NCI-H187 (cell line): ENCODE data around the gene ATP13A3.

ENCODE experiments used
- DNase-seq, 2 experiments: peaks; one replicate each; lab custom pipeline; 2025; lab: John Stamatoyannopoulos, UW

ATP13A3 gene

DNA sequence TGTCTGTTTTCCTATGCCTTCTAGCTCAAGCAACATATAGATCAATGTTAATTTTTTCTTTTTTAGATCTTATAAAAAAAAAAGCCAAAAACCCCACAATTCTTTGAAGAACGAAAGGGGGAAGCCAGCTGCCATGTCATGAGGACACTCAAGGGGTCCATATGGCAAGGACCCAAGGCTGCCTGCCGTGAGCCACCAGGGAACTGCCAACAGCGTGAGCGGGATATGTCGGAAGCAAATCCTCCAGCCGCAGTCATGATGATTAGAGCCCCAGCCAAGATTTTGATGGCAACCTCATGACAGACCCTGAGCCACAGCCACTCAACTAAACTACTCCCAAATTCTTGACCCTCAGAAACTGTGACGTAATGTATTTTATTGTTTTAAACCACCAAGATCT is 94.2 kb downstream of the ATP13A3 start:
- DNase-seq = no peak

DNA sequence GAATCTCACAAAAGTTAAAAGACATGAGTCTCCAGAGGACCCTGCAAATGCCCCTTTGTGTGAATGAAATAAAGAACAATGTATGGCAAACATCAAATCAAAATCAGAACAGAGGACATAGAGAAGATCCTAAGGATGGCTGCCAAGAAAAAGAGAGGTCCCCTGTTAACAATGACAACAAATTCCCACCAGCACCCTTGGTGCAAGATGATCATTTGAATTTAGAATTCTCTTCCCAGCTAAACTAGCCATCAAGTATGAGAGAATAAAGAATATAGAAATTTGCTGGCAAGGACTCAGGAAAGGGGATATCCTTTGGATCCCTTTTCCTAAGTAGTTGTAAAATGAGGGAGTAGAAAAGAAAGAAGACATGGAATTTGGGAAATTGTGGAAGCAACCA is 96.0 kb downstream of the ATP13A3 start:
- DNase-seq = no peak

DNA sequence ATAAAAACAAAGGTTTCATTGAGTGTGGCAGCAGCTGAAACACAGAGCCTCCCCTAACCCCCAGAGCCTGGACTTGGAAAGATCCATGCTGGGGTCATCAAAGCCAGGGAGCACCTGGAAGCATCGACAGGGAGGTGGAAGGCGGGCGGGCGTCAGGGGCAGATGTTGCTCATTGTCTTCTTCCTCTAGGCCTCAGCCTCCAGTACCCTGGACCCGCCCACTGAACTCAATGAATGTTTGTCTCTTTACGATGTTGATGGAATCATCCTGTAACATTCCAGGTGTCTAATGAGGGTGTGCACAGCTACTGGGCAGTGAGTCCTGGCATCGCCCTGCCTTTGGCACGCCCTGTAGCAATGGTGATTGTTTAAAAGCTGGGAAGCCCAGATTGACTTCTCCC is 97.5 kb downstream of the ATP13A3 start:
- no peak for DNase-seq

DNA sequence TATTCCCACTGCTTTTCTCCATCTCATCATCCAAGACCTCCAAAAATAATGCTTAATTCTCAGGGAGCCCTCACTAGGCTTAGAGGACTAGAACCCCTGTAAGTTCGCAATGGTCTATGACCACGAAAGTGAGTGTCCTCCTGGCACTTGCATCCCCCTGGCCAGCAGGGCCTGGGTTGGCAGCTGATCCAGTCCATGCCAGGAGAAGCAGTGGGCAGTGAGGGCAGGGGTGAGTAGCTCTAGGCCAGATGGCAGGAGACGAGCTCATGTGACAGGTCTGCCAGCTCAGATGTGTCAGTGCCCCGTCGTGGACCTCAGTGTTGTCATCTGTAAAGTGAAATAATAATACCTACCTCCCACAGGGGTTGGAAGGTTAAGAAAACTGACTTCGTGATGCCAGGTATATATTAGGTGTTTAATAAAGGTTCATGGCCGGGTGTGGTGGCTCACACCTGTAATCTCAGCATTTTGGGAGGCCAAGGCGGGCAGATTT is 98.8 kb downstream of the ATP13A3 start:
- no peak for DNase-seq

DNA sequence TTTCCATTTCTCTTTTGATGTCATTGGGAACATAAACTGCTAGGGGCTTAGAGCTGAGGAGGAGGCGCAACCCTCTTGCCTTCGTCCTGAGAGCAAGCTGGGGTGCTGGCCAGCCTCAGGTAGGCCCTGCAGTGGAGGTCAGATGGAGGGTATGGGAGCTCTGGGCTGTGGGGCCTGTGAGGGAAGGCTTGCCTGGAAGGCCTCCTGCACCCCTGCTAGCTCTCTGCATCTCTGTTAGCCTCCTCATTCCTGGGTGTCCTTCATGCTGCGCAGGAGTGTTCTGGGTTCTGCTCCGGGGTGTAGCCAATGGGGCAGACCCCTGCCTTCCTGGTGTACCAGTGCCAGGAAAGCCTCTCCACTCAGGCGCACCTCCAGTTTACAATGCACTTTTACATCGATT is 99.5 kb downstream of the ATP13A3 start:
- DNase-seq = no peak

DNA sequence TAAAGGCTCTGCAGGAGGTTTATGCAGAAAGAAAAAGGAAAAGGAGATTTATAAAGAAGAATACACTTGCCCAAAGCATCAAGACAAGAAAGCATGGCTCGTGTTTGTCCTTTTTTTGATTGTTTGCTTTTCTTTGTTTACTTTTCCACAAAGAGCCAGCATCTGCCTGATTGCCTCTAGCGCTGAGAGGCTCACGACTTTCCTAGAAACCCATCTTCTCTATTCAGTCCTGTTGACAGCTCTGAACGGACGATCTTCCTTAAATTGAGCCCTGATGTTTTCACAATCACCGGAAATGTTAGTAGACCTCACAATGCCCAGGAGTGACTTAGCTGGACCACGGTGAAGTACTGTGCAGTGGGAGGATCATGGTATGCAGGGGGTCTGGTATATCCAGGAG is 100.2 kb downstream of the ATP13A3 start:
- no peak for DNase-seq

DNA sequence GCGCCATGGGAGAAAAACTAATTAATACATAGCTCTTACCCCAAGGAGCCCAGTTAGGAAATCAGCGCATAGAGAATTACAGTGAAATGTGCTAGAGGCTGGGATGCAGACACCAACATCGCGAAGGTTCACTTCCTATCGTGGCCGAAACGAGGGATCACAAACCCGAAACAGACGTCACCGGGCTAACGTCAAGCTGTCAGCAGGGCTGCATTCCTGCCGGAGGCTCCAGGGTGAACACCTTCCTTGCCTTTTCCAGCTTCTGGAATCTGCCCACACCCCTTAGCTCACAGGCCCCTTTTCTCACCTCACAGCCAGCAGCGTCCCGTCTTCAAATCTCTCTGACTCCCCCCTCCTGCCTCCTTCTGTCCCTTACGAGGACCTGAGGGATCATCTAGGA is 100.7 kb downstream of the ATP13A3 start:
- no peak for DNase-seq

DNA sequence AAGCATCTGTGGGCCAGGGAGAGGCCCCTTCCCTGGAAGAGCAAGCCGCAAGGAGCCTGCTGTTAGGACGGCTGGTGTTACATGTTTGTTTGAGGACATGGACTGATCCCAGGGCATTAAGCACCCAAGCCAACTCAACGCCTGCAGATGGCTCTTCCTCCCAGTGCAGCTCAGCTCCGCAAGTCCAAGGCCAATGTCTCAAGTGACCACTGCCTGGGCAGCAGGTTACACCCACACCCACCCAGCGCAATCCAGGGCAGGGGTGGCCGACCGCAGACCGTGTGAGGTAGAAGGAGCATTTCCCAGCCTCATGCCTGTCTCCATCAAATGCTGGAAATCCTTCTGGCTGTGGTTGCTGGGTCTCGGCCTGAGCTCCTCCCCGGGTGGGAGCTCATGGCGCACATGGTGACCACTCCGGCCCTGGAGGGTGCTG is 102.2 kb downstream of the ATP13A3 start:
- DNase-seq = no peak

DNA sequence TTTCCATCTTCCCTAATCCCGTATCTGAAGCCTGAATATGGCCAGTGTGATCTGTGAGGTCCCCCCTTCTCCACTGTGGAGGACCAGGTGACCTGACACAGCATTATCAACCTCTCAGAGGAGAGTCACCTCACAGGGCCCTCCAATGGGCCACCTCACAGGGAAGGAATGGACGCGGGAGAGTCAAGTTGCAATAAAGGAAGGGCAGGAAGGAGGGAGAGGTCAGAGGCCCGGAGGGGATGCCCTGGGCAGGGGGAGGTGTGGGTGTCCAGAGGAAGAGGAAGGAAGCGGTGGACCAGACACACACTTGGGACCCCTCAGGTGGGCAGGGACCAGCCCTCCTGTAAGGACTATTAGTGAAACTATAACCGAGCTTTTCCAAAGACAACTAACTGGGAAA is 102.6 kb downstream of the ATP13A3 start:
- DNase-seq = no peak

DNA sequence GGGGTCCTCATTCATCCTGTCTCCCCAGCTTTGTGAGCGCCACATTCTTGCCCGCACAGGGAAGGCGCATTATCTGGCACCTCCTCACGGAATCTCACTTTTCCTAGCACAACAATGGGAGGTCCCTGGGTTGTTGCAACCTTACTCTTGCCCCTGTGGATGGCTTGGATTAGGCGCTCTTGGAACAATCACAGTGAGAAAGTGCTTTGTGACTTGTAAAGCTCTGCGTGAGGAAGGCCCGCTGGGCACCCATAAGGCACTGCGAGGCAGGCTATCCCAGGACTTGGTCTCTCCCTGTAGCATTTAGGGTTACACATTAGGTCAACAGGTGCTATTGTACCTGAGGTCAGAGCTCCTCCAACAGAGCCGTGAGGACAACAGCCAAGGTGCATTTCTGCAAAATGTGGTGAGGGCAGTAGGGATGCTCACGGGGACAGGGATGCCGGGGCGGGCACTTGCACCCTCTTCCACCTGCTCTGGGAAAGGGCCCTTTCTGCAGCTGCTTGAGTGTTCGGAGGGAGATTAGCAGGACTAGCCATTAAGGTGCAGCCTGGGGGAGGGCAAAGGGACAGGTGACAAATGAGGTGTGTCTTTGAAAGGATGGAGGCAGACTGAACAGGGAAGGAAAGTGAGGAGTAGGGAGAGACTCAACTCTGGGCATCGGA is 103.4 kb downstream of the ATP13A3 start:
- DNase-seq = no peak

DNA sequence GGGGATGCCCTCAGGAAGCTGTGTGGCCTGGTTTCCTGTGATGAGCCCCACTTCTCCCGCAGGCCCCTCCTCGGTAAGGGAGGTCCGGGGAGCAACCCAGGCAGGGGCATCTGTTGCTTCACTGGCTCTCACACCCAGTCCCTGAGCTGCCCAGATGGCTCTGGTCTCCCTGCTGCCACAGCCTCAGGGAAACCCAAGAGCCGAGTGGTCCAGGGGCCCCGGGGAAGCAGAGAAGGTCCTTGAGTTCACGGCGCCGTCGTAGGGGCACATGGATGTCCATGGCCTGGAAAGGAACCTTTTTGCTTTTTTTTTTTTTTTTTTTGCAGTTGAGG is 103.9 kb downstream of the ATP13A3 start:
- DNase-seq = no peak

DNA sequence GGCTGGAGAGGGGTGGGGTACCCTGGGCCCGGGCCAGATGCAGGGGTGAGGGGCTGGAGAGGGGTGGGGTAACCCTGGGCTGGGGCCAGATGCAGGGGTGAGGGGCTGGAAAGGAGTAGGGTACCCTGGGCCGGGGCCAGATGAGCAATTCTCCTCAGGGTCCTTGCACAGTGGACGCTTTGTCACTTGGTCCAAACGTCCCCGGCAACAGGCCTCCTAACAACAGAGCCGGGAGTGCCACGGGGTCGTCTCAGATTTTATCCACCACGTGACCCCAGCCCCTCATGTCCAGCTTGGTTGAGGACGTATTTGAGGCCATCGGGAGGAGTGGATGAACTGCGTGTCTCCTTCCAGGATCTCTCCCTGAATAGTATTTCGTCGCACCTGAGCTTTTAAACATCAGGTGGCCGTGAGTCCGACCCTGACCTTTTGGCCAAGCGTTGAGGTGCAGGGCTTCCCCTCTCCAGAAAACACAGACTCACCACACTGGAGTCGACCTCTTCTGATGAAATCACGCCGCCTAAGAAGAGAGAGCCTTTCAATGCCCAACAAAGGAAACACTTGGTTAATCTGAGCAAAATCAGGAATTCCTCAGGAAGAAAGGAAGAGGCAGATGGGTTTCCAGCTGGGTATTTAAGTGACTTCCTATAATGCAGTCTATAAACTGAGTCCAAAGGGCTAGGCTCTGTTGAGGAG is 104.5 kb downstream of the ATP13A3 start:
- DNase-seq = no peak

DNA sequence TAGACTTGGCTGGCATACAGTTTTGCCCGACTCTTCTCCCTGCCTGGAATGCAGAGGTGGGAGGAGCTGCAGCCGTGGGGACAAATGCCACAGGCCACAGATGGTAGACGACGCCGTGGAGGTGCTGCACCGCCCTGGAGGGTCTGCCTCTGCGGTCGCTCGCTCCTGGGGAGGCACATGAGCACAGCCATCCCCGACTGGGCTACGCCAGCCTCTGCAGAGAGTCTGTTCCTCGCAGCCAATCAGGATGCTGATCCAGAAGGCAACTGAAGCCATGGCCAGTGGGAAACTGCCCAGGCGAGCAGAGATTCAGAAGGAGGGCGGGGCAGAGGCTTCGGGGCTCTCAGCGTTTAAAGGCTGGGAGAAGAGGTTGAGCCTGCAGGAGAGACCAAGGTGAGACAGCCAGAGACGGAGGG is 105.3 kb downstream of the ATP13A3 start:
- no peak for DNase-seq

DNA sequence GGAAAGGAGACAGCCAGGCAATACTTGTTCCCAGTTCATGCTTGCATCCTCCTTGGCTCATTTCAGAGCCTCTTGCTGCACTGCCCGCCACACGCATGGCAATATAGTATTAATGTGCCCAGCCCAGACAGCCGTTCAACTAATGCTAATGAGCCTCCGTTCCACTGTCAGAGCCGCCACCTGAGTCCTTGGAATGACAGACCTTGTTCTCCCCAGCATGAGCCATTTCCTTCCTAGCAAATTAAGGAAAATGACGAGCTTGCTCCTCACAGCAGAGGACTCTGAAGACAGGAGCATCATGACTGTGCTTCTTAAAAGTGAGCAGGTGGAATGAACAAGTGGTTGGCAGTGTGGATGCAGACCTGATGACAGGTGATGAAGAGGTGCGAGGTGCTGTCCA is 106.5 kb downstream of the ATP13A3 start:
- DNase-seq = no peak

DNA sequence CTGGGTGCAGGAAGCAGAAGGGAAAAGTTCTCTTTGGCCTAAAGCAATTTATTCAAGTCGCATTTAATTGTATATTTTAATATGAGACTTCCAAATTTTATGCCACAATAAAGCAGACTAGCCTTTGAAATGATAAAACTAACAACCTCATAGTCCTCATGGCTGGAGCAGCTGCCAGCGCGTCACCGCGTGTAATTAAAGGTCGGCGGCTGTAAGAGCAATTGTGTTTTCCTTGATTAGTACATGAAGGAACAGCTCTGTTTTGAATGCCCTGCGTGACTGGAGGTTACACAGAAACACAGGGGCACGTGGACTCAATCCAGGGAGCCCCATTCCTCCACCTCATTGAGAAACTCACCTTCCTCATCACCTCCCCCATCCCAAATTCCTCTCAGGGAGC is 107.2 kb downstream of the ATP13A3 start:
- no peak for DNase-seq

DNA sequence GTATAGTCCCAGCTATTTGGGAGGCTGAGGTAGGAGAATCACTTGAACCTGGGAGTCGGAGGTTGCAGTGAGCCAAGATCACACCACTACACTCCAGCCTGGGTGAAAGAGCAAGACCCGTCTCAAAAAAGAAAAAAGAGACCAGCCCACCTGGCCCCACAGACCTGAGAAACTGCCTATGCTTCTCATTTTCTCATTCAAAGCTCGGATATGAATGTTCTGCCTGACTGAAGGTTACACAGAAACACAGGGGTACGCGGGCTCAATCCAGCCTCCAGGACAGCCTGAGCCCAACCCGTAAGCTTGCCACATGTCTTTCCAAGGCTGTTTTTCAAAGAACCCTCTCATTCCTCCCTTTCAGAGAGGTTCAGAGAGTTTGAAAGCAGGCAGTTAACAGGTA is 107.6 kb downstream of the ATP13A3 start:
- no peak for DNase-seq

DNA sequence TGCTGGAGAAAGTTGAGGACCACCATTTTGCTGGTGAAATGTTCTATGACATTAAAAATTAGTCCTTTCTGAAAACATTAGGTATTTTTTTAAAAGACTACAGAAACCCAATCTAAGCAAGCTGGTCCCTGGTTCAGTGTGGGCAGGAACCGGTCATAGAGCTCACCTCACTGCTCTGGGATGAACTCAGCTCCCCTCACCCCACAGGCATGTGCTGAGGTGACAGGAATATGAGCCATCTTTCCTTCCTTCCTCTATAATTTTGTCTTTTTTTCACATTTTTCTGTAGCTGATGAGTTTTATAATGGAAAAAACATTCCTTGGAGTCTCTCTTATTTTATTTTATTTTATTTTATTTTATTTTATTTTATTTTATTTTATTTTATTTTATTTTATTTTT is 109.1 kb downstream of the ATP13A3 start:
- no peak for DNase-seq

DNA sequence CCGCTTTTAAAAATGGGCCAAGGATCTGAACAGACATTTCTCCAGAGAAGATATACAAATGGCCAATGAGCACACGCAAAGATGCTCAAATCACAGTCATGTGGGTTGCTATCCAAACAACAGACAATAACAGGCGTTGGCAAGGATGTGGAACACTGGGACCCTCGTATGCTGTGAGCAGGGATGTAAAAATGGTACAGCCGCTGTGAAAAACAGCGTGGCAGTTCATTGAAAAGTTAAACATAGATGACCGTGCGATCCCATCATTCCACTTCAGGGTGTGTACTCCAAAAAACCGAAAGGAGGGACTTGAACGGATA is 110.6 kb downstream of the ATP13A3 start:
- DNase-seq = no peak

DNA sequence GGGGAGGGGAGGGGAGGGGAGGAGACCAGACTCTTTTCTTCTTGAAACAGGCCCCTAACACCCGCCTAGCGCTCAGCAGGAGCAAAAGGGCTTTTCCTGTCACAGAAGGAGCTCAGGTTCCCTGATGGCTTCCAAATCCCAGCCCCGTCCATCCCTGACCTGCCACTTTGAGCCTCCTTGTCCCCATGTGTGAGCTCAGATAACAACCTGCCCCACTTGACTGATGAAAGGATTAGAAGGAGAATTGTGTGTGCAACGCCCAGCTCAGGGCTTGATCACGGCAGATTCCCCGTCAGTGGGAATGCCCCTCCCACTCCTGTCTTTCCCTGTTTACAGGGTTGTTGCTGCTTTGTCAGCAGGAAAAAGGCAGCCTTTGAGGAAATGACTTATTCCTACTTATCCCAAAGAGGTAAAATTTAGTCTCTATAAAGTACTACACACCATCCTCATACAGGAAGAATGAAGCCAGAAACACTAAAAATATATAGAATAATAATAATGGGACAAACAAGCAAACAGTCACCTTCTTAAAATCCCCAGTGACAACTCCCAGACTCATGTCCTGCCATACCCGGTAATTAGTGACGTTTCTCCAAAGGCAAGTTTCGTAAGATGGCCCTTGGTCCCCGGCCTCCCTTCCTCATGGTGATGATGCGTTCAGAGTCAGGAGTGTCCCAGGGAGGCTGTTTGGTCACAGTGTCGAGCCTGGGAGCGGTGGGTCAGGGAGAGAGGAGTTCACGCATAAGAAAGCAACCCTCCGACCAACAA is 111.1 kb downstream of the ATP13A3 start:
- DNase-seq = peak; percentile 22 to 49

DNA sequence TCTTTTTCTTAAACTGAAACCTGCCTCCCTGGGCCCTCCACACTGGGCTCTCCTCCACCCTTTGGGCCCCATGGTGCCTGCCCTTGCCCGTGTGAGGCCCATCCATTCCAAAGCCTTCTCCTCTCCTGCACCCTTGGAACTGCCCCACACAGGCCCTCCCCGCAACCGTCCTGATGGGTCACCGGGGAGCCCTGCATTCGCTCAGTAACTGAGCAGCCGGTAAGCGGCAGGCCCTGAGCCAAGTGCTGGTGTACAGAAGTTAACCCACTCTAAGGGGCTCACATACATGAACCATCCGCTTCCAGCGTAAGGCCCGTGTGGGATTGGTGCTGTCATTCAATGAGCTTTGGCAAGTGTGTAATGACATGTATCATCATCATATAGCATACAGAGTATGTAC is 111.9 kb downstream of the ATP13A3 start:
- no peak for DNase-seq

DNA sequence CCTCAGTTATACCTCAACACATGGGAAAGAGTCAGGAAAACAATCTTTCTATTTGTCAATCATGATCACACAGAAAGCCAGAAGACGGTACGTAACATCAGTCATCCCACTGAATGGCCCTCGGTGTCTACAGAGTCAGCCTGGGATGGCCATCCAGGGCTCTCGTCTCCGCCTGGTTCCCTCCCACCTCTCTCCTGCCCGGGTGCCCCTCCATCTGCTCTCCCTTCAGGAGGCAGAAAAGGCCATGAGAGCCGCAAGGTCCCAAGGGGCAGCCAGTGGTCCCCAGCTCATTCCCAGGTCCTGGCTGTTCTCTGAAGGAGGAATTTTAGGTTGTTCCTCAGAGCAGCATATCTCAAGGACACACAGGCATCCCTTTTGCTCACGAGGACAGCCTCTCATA is 112.9 kb downstream of the ATP13A3 start:
- no peak for DNase-seq

DNA sequence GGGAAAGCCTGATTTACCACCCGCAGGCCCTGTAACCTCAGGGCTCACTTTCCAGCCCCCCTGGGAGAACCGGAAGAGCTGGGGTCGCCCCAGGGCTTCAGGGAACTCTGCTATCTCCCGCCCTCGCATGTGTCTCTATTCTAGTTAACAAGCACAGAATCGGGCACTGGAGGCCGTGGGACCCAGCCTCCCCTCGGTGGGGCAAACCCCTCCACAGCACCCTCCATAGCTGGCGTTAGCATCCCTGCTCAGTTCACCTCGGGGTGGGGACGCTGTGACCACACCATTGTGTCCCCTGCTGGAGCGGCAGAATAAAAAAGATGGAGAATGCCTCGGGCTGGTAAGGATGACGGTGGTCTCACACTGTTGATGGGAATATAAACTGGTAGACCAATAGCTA is 113.8 kb downstream of the ATP13A3 start:
- DNase-seq = no peak

DNA sequence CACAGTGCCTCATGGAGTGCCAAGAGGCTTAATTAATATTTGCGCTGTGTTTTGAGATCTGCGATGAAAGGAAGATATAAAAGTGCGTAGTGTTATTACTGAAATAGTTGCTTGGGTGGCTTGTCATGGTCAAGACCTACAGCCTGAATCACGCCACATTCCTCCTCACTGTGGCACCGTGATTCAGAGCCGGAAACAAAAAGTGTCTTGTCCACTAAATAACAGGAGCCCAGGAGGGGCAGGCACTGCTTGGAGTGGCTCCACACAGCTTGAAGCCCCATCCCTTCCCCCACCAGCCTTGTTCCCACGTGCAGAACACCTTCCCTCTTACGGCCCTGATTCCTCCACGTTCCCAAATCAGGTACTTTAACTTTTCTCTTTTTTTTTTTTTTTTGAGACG is 116.0 kb downstream of the ATP13A3 start:
- no peak for DNase-seq
